ENCODE data around the gene MEGF9. TPM values are rescaled to one million over a fixed set of nuclear protein-coding genes. Genes with fewer than 3 reads are reported as not detected.

Gene MEGF9
- total RNA-seq, 1 donor from 2014 or later = 17.7 TPM

- peak overlapping the region; percentile 83 for H3K27ac Mint-ChIP-seq (ENCODE audit: unreplicated experiment)
These were observed 97.0 kb downstream of the MEGF9 start for GRCh38 chr9:120616966-120617935.

DNA sequence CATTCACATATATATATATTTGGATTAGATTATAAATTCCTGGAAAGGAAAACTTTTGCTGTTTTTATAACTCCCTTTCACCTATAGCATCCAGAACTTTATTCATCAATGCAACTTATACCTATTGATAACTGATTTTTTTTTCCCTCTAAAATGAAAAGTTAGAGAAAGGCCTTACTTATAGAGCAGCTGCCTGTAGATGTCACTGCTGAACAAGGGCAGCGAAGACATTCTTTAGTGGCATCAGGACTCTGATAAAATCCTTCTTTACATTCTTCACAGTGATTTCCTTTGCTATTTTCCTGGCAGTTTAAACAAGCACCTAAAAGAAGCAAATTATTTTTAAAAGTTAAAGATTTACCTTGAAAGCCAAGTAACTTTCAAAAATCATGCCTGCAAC, 102.1 kb downstream of the MEGF9 start:
- no peak overlapping the region for H3K4me3 ChIP-seq (ENCODE audit: insufficient read depth, low read depth, low read length)
- TF ChIP-seq CTCF (IDR thresholded peaks at IDR 0.05; ENCODE audit: insufficient read depth, low read depth, low read length) (peak; percentile 26), EZH2 (IDR thresholded peaks at IDR 0.05; ENCODE audit: insufficient read depth, low read length) (no peak)
- no peak overlapping the region for H3K27ac Mint-ChIP-seq (ENCODE audit: unreplicated experiment)
- H3K4me1 ChIP-seq (ENCODE audit: insufficient read depth, low read length) = peaks cover 10% of the 10 kb centered on the region
- no peaks in the 10 kb centered on the region for H3K9me3 ChIP-seq (ENCODE audit: insufficient read depth, low read depth, low read length)
- H3K79me2 ChIP-seq (ENCODE audit: insufficient read depth, low read length) = no peaks in the 10 kb centered on the region
- no peak overlapping the region for H3K4me3 Mint-ChIP-seq (ENCODE audit: unreplicated experiment)
- peaks cover 21% of the 10 kb centered on the region for H3K4me1 Mint-ChIP-seq (ENCODE audit: low read depth, unreplicated experiment)
- H3K9ac ChIP-seq (ENCODE audit: low read length) = no peak overlapping the region
- H3K9me3 Mint-ChIP-seq (ENCODE audit: unreplicated experiment) = no peaks in the 10 kb centered on the region
- FAIRE-seq = no peak
- H3K27me3 Mint-ChIP-seq (ENCODE audit: low read depth, unreplicated experiment) = no peaks in the 10 kb centered on the region
- no peaks in the 10 kb centered on the region for H3K36me3 Mint-ChIP-seq (ENCODE audit: low read depth, unreplicated experiment)
- no peaks in the 10 kb centered on the region for H3K27me3 ChIP-seq (ENCODE audit: insufficient read depth, low read length)
- no peak for DNase-seq (ENCODE audit: low read depth)
- no peaks in the 10 kb centered on the region for H4K20me1 ChIP-seq (ENCODE audit: insufficient read depth, low read length)
- H2AFZ ChIP-seq (ENCODE audit: low read depth, low read length) = no peak overlapping the region
- no peak overlapping the region for H3K27ac ChIP-seq (ENCODE audit: low read depth, low read length)
- H3K36me3 ChIP-seq (ENCODE audit: insufficient read depth, low read length) = no peaks in the 10 kb centered on the region
- no peak overlapping the region for H3K4me2 ChIP-seq (ENCODE audit: low read length)

More at GRCh38 chr9:120616966-120617935, 97.0 kb downstream of the MEGF9 start:
- Mint-ChIP-seq H3K9me3 (ENCODE audit: unreplicated experiment) (no peaks in the 10 kb centered on the region), H3K4me3 (ENCODE audit: unreplicated experiment) (peak overlapping the region; percentile 17), H3K27me3 (ENCODE audit: low read depth, unreplicated experiment) (no peaks in the 10 kb centered on the region), H3K36me3 (ENCODE audit: low read depth, unreplicated experiment) (no peaks in the 10 kb centered on the region), H3K4me1 (ENCODE audit: low read depth, unreplicated experiment) (peaks cover 15% of the 10 kb centered on the region)
- Histone ChIP-seq H2AFZ (ENCODE audit: low read depth, low read length) (peak overlapping the region; percentile 3), H3K4me2 (ENCODE audit: low read length) (peak overlapping the region; percentile 21), H3K9ac (ENCODE audit: low read length) (no peak overlapping the region), H3K36me3 (ENCODE audit: insufficient read depth, low read length) (no peaks in the 10 kb centered on the region), H3K4me3 (ENCODE audit: insufficient read depth, low read depth, low read length) (no peak overlapping the region), H3K27ac (ENCODE audit: low read depth, low read length) (no peak overlapping the region), H3K4me1 (ENCODE audit: insufficient read depth, low read length) (peaks cover 10% of the 10 kb centered on the region), H3K79me2 (ENCODE audit: insufficient read depth, low read length) (no peaks in the 10 kb centered on the region), H4K20me1 (ENCODE audit: insufficient read depth, low read length) (no peaks in the 10 kb centered on the region), H3K27me3 (ENCODE audit: insufficient read depth, low read length) (no peaks in the 10 kb centered on the region), H3K9me3 (ENCODE audit: insufficient read depth, low read depth, low read length) (no peaks in the 10 kb centered on the region)
- DNase-seq (ENCODE audit: low read depth) (peak; percentile 30), FAIRE-seq (no peak)
- TF ChIP-seq EZH2 (IDR thresholded peaks at IDR 0.05; ENCODE audit: insufficient read depth, low read length) (no peak), CTCF (IDR thresholded peaks at IDR 0.05; ENCODE audit: insufficient read depth, low read depth, low read length) (no peak)

DNA sequence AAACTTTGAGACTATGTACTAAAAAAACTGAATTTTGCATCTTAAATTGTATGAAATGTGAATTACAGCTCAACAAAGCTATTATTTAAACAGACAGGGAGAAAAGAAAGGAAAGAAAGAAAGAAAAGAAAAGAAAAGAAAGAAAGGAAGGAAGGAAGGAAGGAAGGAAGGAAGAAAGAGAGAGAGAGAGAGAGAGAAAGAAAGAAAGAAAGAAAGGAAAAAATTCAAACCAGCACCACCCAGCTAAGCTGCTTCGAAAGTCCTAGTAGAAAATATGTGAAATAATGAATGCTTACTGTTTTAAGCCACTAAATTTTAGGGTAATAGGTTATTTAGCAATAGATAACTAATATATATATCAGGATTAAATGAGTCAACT, 102.6 kb downstream of the MEGF9 start:
- TF ChIP-seq EZH2 (IDR thresholded peaks at IDR 0.05; ENCODE audit: insufficient read depth, low read length) = no peak
- TF ChIP-seq CTCF (IDR thresholded peaks at IDR 0.05; ENCODE audit: insufficient read depth, low read depth, low read length) = no peak
- H3K4me3 Mint-ChIP-seq (ENCODE audit: unreplicated experiment) = no peak overlapping the region
- H3K4me1 ChIP-seq (ENCODE audit: insufficient read depth, low read length) = peaks cover 8% of the 10 kb centered on the region

More for the DNA sequence above, 102.6 kb downstream of the MEGF9 start:
- H3K4me2 ChIP-seq (ENCODE audit: low read length) = no peak overlapping the region
- peak overlapping the region; percentile 69 for H3K27ac Mint-ChIP-seq (ENCODE audit: unreplicated experiment)
- no peak overlapping the region for H2AFZ ChIP-seq (ENCODE audit: low read depth, low read length)
- no peak overlapping the region for H3K4me3 ChIP-seq (ENCODE audit: insufficient read depth, low read depth, low read length)
- no peak overlapping the region for H3K9ac ChIP-seq (ENCODE audit: low read length)
- no peaks in the 10 kb centered on the region for H3K27me3 Mint-ChIP-seq (ENCODE audit: low read depth, unreplicated experiment)
- no peaks in the 10 kb centered on the region for H3K79me2 ChIP-seq (ENCODE audit: insufficient read depth, low read length)
- H4K20me1 ChIP-seq (ENCODE audit: insufficient read depth, low read length) = no peaks in the 10 kb centered on the region
- no peaks in the 10 kb centered on the region for H3K27me3 ChIP-seq (ENCODE audit: insufficient read depth, low read length)
- no peak overlapping the region for H3K27ac ChIP-seq (ENCODE audit: low read depth, low read length)
- no peaks in the 10 kb centered on the region for H3K36me3 ChIP-seq (ENCODE audit: insufficient read depth, low read length)
- H3K9me3 Mint-ChIP-seq (ENCODE audit: unreplicated experiment) = no peaks in the 10 kb centered on the region
- peaks cover 18% of the 10 kb centered on the region for H3K4me1 Mint-ChIP-seq (ENCODE audit: low read depth, unreplicated experiment)
- FAIRE-seq (no peak), DNase-seq (ENCODE audit: low read depth) (no peak)
- H3K36me3 Mint-ChIP-seq (ENCODE audit: low read depth, unreplicated experiment) = no peaks in the 10 kb centered on the region
- no peaks in the 10 kb centered on the region for H3K9me3 ChIP-seq (ENCODE audit: insufficient read depth, low read depth, low read length)

Data from astrocyte (in vitro differentiated cells and primary cell).